GF-D8 (cell line): ENCODE data around the gene SORCS3.

Experiments
- DNase-seq: peaks from one replicate; lab custom pipeline; 2025; lab: John Stamatoyannopoulos, UW

Gene SORCS3

GRCh38 chr10:104850023-104850422, 208.9 kb downstream of the SORCS3 start:
- no peak for DNase-seq

- DNase-seq, result no peak
Observed at GRCh38 chr10:104867966-104868598, 227.0 kb downstream of the SORCS3 start.

- no peak for DNase-seq
Observed at GRCh38 chr10:104872691-104873090, 231.6 kb downstream of the SORCS3 start.

GRCh38 chr10:104873161-104873560, 232.1 kb downstream of the SORCS3 start:
- no peak for DNase-seq

GRCh38 chr10:104875561-104875960, 234.5 kb downstream of the SORCS3 start:
- no peak for DNase-seq

- DNase-seq, result no peak
Observed at GRCh38 chr10:104880624-104881398, 239.7 kb downstream of the SORCS3 start.

- DNase-seq, result no peak
Observed at GRCh38 chr10:104881740-104882139, 240.7 kb downstream of the SORCS3 start.

- DNase-seq, result no peak
Observed at GRCh38 chr10:104892879-104893617, 252.0 kb downstream of the SORCS3 start.

GRCh38 chr10:104893701-104894100, 252.6 kb downstream of the SORCS3 start:
- no peak for DNase-seq

- DNase-seq, result no peak
Observed at GRCh38 chr10:104894681-104895080, 253.6 kb downstream of the SORCS3 start.

GRCh38 chr10:104895541-104895940, 254.5 kb downstream of the SORCS3 start:
- DNase-seq, result no peak

- DNase-seq, result no peak
Observed at GRCh38 chr10:104895981-104896380, 254.9 kb downstream of the SORCS3 start.

- DNase-seq, result no peak
Observed at GRCh38 chr10:104897696-104898095, 256.6 kb downstream of the SORCS3 start.

GRCh38 chr10:104899779-104900178, 258.7 kb downstream of the SORCS3 start:
- no peak for DNase-seq

- DNase-seq, result no peak
Observed at GRCh38 chr10:104903433-104903832, 262.3 kb downstream of the SORCS3 start.

- no peak for DNase-seq
Observed at GRCh38 chr10:104904753-104905323, 263.7 kb downstream of the SORCS3 start.

- no peak for DNase-seq
Observed at GRCh38 chr10:104906112-104906511, 265.0 kb downstream of the SORCS3 start.

GRCh38 chr10:104907521-104907920, 266.4 kb downstream of the SORCS3 start:
- no peak for DNase-seq

- no peak for DNase-seq
Observed at GRCh38 chr10:104908581-104908980, 267.5 kb downstream of the SORCS3 start.

- DNase-seq, result no peak
Observed at GRCh38 chr10:104910712-104911111, 269.6 kb downstream of the SORCS3 start.

GRCh38 chr10:104913390-104913789, 272.3 kb downstream of the SORCS3 start:
- DNase-seq, result no peak

- DNase-seq, result no peak
Observed at GRCh38 chr10:104920476-104920875, 279.4 kb downstream of the SORCS3 start.

GRCh38 chr10:104921763-104922162, 280.7 kb downstream of the SORCS3 start:
- DNase-seq, result no peak
